Measurements from ENCODE around the gene TOR2A.
A peak's percentile ranks its signal among the peaks of the same experiment; 100 is the strongest.
"Not testable (repeated sequence)": the region's sequence is repeated elsewhere in the genome, so short reads cannot be mapped to it uniquely, and the experiment has no call there.

TOR2A gene

GRCh38 chr9:127734747-127735529 lies at the start of gene TOR2A:
TSS of gene TOR2A (minus strand) at chr9:127735294. CDS start at chr9:127735270, 24 bp downstream.
- peak; percentile 94 for DNase-seq

GRCh38 chr9:127783111-127784008 lies 48.3 kb upstream of the TOR2A start:
- no peak for DNase-seq

- no peak for DNase-seq
Measured at GRCh38 chr9:127781806-127782205, 46.7 kb upstream of the TOR2A start.

- DNase-seq: not testable (repeated sequence)
Measured at GRCh38 chr9:127780909-127781308, 45.8 kb upstream of the TOR2A start.

- no peak for DNase-seq
Measured at GRCh38 chr9:127780126-127780885, 45.2 kb upstream of the TOR2A start.

GRCh38 chr9:127779136-127779981 lies 44.3 kb upstream of the TOR2A start:
- DNase-seq: no peak

GRCh38 chr9:127778280-127779135 lies 43.4 kb upstream of the TOR2A start, which contains the start of gene SH2D3C:
TSS of gene SH2D3C (minus strand) at chr9:127778666. CDS start at chr9:127778627, 39 bp downstream.
- no peak for DNase-seq

GRCh38 chr9:127777368-127777980 lies 42.4 kb upstream of the TOR2A start:
- no peak for DNase-seq

GRCh38 chr9:127776924-127777289 lies 41.8 kb upstream of the TOR2A start:
- no peak for DNase-seq

- DNase-seq: no peak
Measured at GRCh38 chr9:127776195-127776923, 41.3 kb upstream of the TOR2A start.

GRCh38 chr9:127773981-127774380 lies 38.9 kb upstream of the TOR2A start:
- DNase-seq: no peak

GRCh38 chr9:127773272-127773671 lies 38.2 kb upstream of the TOR2A start:
- DNase-seq: no peak

- DNase-seq: no peak
Measured at GRCh38 chr9:127772603-127773002, 37.5 kb upstream of the TOR2A start.

- no peak for DNase-seq
Measured at GRCh38 chr9:127771570-127772189, 36.6 kb upstream of the TOR2A start.

- DNase-seq: peak; percentile 93
Measured at GRCh38 chr9:127770905-127771569, 35.9 kb upstream of the TOR2A start.

GRCh38 chr9:127770583-127770904 lies 35.5 kb upstream of the TOR2A start:
- DNase-seq: no peak

- no peak for DNase-seq
Measured at GRCh38 chr9:127769929-127770582, 35.0 kb upstream of the TOR2A start.

- no peak for DNase-seq
Measured at GRCh38 chr9:127769101-127769500, 34.0 kb upstream of the TOR2A start.
